ENCODE data around the gene LCAT.

LCAT gene

DNA sequence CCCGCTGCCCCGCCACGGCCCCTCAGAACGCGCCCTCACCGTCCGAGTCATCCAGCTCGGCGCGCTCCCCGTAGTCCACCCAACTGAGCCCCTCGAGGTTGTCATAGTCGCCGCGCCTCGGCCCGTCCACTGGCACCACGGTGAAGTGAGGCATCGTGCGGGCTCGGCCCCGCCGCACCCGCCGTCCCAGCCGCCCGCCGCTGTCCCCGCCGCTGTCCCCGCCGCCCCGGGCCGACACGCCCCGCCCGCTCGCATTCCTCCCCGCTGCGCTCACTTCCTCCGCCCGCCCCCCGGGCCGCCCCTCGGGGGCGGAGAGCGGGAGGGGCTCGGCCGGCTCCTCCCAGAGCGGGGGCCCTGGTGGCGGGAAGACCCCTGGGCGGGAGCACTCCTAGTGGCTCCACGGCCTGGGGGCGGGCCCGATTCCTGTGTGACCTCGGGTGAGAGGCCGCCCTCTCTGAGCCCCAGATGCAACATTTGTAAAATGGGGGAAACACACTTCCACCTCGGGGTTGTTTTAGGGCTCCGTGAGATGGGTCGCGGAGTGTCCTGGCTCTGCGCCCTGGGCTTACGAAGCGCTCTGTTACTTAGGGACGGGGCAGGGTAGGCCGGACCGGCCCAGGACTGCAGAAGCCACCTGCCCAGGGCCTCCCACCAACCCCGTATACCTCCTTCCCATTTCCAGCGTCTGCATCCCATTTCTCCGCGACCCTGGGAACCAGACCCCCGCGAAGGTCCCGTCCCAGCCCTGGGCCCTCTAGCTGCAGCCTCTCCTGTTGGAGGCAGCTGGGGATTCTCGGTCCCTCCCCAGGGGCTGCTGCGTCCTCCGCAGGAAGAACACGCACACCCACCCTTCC, 24.7 kb upstream of the LCAT start, which contains the start of gene SLC12A4:
TSS of gene SLC12A4 (minus strand) at position 238 of the 854 bp plus-strand sequence. CDS start at position 154, 84 bp downstream.
- DNase-seq (ENCODE audit: low read depth): peak; percentile 84

GRCh38 chr16:67967958-67968399, 24.1 kb upstream of the LCAT start:
- peak; percentile 21 for DNase-seq (ENCODE audit: low read depth)

- peak; percentile 21 for DNase-seq (ENCODE audit: low read depth)
These were observed 23.4 kb upstream of the LCAT start for GRCh38 chr16:67967183-67967957.

DNA sequence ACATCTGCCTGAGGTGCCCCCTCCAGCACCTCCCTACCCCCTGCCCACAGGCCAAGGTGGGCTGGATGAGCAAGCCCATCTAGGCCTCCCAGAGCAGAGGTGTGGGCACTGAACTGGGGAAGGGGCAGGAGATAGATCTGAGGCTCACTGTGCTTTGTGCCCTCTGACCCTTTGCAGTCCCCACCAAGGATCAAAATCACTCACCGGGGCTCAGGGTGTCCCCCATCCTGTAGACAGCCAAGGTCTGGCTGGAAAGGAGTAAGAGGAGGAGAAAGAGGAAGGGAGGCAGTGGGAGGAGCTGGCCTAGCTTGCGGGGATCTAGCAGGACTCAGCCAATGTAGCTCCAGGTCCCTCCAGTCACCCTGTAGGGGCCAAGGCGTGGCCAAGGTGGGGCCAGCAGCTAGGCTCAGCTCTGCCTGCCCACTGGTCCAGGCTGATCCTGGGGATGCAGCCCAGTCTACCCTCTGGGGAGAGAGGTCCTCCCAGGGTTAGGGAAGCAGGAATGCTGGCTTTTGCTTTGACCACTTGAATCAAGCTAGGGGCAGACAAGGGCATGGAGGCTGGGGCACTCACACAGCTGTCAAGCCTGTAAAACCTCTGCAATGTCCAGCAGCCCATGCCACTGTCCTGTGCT, 22.7 kb upstream of the LCAT start:
- no peak for DNase-seq (ENCODE audit: low read depth)

- no peak for DNase-seq (ENCODE audit: low read depth)
These were observed 22.0 kb upstream of the LCAT start for GRCh38 chr16:67965668-67966548.

GRCh38 chr16:67964477-67965131, 20.7 kb upstream of the LCAT start:
- no peak for DNase-seq (ENCODE audit: low read depth)

DNA sequence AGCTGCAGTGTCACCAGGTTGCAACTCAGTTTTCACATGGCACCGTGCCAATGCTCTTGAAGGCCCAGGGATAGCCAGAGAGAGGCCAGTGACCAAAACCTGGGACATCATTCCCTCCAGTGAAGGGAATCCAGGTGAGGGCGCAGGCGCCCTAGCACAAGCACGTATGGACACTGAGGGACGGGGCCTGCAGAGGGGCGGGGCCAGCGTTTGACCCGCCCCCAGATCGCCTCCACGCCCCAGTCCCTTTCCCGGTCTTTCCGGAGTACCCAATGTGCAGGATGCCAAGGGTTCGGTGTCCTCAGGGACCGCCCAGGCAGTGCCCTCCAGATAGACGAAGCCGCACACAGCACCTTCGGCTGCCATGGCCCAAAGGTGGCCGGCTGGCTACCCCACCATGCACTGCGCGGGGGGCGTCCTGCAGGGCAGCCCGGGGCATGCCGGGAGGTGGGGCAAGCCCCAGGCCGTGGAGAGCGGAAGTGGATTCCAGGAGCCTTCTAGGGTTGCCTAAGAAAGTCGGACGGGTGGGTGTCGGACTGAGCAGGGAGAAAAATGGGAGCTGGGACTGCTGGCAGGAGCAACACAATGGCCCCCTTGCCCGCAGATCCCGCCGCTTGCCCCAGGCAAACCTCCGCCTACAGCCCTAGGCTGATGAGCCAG, 19.9 kb upstream of the LCAT start:
- DNase-seq (ENCODE audit: low read depth): no peak

GRCh38 chr16:67963292-67963661, 19.4 kb upstream of the LCAT start:
- DNase-seq (ENCODE audit: low read depth): no peak

- no peak for DNase-seq (ENCODE audit: low read depth)
These were observed 18.2 kb upstream of the LCAT start for GRCh38 chr16:67962135-67962534.

DNA sequence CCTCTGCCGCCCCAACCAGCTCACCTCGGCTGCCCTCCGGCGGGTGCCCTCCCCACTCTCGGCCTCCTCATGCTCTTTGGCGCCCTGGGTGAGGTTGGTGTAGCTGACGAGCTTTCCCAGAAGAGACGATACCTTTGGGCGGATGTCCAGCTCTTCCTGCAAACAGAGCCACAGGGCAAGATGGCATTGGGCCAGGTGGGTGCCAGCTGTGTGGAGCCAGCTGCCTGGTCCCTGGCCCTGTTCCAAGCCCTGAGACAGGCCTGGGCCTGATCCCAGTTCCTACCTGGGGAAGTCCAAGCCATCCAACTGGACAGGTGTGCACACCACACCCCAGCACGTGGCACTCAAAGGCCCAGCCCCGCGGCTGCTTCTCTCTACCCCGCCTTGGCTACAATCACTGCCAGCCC, 17.6 kb upstream of the LCAT start:
- no peak for DNase-seq (ENCODE audit: low read depth)

GRCh38 chr16:67959536-67960329, 15.8 kb upstream of the LCAT start:
- no peak for DNase-seq (ENCODE audit: low read depth)

GRCh38 chr16:67957622-67958021, 13.7 kb upstream of the LCAT start:
- DNase-seq (ENCODE audit: low read depth): no peak

DNA sequence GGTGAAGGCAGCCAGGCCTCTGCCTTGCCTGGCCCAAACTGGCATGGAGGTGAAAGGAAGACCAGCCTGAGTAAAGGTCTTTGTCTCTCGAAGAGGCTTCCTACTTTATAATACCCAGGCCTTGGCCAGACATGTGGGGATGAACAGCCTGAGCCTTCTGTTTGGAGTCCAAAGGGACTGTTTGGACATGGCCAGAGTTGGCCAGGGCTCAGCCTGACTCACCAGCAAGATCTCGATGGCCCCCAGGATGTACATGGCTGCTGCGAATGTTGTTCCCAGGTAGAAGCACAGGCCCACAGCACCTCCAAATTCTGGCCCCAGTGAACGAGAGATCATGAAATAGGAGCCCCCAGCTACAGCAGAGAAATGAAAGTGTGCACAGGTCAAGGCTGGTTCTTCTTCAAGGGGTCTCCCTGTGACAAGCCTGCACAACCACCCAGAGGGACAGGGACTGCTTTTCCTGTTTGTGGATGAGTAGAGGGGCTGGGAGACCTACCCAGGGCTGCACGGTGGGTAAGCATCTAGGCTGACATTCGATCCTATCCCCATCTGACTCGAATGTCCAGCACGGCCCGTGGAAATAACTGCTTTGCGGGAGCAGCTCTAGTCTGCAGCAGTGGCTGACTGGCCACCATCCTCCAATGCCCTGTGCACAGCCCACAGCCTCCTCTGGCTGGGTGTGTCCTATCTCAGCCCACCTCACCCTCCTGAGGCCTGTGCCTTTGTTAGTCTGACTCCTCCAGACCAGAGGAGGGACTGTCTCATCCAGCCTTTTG, 10.7 kb upstream of the LCAT start:
- no peak for DNase-seq (ENCODE audit: low read depth)

DNA sequence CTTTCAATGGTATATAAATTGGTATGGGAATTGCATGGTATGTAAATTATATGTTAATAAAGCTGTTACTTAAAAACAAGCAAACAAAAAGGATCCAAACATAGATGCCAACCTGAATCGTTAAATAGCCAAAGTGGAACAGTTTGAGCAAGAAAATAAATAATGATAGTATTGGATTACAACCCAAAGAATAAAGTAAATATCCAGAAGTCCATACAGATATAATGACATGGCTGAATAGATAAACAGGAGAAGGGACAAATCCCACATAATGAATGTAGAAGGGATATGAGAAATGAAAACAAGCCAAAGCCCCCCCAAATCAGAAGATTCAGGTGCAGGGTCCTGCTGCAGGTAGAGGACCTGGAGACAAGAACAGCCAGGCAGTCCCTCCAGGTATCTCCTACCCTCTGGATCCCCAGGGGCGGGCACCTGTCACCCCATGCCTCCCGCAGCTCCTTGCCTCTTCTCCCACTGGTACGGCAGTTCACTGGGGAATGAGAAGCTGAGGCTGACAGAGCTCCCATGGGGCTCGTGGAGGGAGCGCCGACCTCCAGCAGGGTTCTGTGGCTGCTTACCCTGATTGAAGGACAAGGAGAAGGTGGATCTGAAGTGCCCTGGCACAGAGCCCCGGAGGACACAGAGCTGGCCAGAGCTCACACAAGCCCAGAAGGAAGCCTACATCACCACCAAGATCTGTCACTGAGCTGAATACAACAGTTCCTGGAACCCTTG, 9.9 kb upstream of the LCAT start:
- DNase-seq (ENCODE audit: low read depth): no peak

DNA sequence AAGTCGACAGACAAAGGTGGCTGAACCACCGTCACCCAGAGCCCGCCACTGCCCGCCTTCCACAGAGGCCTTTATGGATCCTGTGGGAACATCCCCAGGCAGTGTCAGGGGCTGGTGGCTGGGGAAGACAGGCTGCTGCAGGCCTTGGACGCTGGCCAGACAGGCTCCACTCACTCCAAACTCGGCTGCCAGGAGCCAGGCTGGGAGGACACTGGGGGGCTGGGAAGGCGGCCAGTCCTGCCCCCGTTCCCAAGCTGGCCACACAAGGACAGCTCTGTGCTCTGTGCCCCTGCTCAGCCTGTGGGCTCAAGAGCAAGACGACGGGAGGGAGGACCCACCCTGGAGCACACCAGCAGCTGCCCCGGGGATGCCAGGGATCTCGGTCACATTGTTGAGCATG, 7.6 kb upstream of the LCAT start:
- DNase-seq (ENCODE audit: low read depth): no peak

GRCh38 chr16:67950335-67950843, 6.5 kb upstream of the LCAT start:
- no peak for DNase-seq (ENCODE audit: low read depth)

GRCh38 chr16:67949645-67950044, 5.7 kb upstream of the LCAT start:
- DNase-seq (ENCODE audit: low read depth): no peak

DNA sequence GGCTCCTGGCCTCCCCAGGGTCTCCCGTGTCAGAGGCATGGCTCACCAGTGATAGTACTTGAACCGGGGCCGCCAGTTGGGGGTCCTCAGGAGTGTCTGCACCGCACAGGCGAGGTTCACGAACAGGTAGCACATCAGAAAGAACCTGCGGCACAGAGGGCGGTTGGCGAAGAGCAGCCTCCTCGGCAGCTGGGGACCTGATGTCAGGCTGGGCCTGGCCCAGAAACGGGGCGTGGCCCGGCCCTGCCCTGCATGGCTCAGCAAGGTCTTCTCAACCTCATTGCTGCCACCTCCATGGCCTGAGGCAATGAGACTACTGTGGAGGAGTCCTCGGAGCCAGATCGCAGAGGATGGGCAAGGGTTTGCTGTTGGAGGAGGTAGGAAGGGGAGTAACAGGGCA, 4.1 kb upstream of the LCAT start:
- no peak for DNase-seq (ENCODE audit: low read depth)

Measured in T-helper 22 cell (primary cell).